GM19238 (cell line): ENCODE data around the gene PTPRE.

Source experiments
- DNase-seq: peaks from one replicate; pipeline ENCODE4 v3.0.0; 2011; ENCODE audit warnings: low spot score; ENCODE audit not compliant: insufficient read length

Gene PTPRE

DNA sequence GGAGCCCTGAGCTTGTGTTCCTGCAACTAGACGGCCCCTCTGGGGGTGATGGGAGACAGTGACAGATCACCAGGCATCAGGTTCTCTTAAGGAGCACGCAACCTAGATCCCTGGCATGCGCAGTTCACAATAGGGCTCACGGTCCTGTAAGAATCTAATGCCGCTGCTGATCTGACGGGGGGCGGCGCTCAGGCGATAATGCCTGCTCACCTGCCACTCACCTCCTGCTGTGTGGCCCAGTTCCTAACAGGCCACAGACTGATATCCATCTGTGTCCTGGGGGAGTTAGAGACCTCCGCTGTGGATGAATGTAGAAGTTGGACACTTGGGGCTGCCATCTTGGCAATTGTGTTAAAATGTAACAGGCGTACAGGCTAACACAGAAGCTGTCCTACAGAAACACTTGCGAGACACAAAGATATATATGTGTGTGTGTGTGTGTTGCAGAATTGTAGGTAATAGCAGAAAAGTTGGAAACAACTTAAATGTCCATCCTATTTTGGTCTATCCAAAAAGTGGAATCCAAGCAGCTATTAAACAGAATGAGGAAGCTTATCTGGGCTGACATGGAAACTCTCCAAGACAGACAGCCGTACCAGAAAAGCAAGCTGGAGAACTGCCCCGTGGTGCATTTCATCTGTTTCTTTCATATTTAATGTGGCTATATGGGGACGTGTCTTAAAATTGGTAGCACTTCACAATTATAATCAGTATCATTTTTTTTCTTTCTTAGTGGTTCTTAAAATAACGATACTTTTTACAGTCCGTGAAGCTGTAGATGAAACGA lies 136.5 kb downstream of the PTPRE start:
- no peak for DNase-seq

DNA sequence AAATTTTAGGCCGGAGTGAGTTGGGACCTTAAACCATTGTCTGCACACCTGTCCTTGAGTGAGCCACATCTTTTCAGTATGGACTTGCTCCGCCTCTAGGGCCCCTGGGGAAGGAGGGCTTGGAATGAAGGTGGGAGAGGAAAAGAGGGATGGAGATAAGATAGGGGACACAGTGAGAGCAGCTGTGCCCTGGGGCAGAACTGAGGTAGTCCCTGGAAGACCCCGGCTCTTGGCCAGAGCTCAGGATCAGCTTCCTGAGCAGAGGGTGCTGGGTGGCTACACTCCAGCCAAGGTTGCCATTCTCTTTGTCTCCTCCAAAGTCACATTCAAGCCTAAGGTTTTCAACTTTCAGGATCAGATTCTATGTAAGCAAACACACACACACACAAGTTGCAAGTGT lies 137.3 kb downstream of the PTPRE start:
- DNase-seq, result no peak

DNA sequence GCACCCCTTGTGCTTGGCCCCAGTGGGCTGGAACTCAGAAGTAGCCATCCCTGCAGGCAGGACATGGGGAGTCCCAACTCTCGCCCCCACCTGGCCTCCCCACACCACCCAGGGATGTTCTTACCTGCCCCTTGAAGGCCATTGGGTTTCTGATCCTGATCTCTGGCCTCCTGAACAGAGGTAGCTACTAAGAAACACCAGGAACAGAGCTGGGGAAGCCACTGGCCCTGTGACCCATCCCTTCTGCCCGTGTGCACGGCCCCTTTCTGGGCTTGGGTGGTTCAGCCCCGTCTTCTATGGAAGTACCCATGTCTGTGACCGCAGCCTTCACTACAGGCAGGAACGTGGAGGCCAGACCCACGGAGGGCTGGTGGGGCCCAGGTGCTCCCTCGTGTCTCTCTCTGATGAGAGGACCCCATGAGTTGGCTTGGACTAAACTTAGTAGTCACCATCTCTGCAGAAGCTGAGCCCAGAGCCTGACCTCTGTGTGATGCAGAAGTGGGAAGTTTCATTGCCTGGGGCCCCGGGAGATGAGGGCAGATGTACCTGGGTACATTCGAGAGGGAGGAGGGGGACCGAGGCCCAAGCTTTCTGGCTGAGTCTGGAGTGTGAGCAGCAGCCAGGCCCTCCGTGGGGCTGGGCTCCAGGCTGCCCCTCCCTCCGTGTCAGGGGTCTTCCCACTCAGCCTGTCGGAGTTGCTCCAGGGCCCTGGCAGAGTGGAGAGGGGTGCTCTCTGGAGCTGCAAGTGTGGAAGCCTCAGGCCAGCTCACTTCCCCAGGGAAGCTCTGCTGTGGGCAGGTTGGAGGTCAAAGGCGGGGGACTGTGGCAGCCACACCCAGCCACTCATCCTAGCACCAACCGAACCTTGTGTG lies 138.3 kb downstream of the PTPRE start:
- DNase-seq, result no peak

DNA sequence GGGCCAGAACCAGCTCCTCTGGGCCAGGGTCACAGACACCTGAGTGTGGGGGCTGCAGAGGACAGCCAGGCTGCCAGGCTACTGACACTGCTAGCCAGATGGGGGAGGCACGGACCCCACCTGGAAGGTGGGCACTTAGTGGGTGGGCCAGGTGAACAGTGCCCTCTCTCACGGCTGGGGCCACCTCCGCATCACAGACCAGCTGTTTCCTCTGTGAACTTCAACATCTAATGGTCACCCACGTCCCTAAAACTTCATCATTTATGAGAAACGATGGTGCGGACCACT lies 138.9 kb downstream of the PTPRE start:
- DNase-seq, result no peak

DNA sequence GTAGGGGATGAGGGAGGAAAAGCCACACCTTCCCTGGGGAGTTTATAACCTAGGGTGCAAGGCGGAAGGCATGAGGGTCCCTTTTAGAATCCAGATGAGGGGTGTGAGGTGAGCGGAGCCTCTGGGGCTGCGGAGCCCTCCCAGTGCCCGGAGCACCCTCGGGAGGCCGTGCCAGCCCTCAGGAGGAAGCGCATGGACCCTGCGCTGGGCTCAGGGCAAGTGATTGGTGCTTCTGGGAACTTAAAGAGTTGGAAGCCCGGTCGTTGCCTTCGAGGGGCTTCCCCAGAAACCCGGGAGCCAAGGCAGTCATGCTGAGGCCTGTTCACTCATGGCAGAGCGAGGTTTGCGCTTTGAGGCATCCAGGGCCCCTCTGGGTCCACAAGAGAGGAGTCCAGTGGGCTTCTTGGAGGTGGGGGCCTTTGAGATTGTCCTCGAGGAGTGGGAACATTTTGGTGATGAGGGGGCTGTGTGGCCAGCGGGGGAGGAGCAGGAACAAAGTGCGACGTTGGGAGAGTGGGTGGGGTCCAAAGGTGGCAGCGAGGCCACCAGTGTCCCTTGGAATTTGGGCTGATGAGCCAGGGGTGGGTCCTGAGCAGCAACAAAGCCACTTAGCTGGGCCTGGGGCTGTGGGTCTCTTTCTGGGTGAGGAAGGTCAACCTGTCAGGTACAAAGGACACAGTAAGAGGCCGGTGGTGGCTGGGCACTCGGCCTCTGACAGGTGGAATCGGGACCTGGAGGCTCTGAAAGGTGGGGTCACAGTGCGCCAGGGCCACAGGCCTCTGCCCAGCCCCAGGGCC lies 139.5 kb downstream of the PTPRE start:
- no peak for DNase-seq

DNA sequence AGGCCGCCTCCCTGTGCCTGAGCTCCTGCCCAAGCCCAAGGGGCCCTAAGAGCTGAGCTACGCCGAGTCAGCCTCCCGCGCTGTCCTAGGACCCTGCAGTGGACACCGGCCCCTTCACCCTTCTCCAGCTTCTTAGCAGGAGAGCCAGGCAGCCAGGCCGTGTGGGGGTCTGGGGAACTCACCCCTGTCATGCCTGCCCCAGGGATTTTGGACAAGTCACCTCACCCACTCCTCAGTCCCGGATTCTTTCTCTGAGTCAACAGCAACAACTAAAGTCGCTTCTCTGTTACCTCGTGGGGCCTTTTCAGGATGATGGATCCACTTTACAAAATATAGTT lies 140.0 kb downstream of the PTPRE start:
- no peak for DNase-seq

DNA sequence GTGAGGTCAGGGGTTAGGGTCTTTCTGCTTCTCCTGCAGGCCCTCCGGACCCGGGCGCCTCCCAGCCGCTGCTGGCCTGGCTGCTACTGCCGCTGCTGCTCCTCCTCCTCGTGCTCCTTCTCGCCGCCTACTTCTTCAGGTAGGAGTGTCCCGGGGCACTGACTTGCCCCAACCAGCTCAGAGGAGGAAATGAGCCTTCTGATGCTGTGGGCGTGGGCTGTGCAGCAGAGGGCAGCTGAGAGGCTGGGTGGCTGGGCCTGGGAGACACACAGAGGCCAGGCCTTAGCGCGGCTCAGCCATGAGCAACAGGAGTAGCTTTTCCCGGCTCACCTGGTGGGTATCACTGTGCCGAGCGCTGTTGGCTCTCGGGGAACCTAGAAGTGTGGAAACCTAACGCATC lies 140.4 kb downstream of the PTPRE start:
- peak; percentile 96 for DNase-seq

DNA sequence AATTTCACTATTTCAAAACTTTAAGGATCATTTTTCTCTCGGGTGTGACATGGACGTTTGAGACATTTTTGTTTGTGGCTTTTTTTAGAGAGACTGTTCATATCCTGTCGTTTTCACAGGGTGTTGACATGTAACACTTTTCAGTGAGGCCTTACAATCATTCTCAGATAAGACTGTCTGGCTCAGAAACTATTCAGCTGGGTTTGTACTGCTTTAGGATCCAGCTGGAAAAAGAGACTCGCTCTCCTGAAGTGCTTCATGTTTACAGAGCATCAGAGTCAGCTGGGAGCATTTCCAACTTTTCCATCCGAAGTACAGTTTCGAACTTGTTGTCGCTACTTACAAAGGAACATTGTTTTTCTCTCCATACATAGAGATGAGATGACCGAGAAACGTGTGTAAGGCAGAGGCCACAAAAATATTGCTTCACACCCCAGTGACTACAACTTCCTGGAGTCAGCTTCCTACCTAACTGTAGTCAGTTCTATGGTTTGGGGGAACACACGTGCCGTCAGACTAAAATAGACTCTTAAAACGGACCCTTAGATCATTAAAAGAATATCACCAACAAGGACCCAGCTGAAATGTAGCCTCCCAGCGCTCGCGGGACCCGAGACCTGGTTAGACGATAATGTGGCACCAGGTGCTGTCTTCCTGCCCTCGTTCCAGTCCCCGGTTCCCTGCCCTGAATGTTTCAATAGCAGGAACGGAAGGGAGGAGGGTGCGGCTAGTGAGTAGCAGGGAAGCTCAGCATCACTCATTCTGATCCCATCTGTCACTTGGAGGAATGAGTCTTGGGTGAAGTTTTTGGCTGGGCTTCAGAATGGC lies 141.3 kb downstream of the PTPRE start:
- DNase-seq, result no peak

DNA sequence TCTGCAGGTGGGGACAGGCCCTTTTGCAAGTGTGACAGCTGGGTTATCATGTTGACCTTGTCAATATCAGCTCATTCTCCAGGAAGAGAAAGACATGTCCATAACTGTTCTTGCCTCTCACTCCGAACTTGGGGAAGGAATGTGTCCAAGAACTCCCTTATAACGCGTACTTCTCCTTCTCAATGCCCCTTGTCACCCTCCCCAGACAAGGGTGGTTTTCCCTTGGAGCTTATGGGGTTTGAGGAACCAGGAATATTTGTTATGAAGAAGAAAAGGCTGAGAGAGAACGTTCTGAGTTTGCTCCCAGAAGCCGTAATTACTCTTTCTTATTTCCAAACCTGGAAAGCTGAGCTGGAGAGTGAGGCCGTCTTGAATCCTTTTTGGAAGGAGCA lies 141.9 kb downstream of the PTPRE start:
- no peak for DNase-seq

DNA sequence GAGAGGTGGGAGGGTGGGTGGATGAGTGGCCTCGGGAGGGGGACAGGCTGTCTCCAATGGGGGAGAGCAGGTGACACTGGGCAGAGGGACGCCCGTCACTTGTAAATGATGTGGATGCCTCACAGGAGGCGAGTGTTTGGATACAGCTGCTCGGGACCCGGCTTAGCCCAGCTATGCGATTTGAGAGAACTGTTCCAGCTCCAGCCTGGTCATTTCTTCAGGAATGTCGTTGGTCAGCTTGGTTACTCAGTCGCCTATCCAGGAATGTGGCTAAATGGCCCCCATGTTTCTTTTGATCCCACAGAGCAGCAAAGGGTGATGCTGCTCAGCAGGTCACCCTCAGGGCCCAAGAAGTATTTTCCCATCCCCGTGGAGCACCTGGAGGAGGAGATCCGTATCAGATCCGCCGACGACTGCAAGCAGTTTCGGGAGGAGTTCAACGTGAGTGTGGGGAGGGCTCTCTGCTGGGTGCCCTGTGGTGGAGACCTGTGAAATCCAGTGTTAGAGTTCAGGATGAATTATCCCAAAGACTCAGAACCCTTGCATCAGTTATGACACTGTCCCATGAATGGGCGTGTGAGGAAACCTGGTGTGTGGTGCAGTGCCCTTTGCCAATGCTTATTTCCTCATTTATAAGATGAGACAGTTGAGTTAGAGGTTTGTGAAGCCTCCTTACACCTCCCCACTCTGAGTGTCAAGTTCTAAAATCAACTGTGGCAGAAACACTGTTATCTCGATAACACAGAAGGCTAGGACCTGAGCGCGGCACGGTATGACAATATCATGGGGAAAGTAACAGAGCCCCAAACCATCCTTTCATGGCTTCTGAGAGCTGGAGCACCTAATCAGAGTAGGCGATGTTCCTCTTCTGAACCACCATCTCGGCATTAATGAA lies 142.6 kb downstream of the PTPRE start:
- no peak for DNase-seq

DNA sequence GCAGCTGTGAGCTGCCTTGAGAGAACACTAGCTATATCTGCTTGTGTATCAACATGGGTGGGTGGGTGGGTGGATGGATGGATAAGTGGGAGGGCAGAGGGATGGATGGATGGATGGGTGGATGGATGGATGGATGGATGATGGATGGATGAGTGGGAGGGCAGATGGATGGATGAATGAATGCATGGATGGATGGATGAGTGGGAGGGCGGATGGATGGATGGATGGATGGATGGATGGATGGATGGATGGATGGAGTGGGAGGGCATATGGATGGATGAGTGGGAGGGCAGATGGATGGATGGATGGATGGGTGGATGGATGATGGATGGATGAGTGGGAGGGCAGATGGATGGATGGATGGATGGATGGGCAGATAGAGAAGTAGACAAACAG lies 143.2 kb downstream of the PTPRE start:
- DNase-seq, result no peak

DNA sequence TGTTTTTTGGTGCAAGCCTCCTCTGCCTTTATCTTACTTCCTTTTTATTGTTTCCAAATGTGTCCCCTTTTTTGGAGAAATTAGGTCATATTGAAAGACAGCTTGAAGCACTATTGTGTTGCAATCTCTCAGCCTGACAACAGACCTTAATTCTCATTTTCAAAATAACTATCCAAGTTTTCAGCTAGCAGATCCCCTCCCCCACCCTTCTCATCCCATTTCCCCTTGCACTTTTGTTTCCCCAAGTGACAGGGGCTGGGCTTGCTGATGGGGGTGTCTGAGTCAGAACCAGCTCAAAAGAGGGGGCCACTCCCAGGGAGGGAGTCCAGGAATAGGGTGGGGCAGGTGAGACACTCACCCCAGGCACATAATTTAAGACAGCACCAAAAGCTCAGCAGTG lies 144.0 kb downstream of the PTPRE start:
- no peak for DNase-seq

DNA sequence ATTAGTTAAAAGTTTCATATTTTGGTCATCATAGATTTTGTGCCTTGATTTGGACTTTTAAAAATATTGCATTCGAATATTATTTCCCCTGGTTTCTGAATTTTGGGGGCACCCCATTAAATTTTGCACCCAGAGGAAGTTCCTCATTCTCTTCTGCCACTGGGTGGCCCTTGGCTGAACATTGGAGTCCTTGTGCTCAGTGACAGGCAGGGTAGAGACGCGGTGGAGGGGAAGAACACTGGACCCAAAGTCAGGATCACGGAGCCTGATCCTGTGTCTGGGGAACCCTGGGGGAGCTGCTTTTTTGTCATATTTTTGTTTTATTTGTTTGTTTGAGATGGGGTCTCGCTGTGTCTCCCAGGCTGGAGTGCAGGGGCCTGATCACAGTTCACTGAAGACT lies 144.6 kb downstream of the PTPRE start:
- no peak for DNase-seq

DNA sequence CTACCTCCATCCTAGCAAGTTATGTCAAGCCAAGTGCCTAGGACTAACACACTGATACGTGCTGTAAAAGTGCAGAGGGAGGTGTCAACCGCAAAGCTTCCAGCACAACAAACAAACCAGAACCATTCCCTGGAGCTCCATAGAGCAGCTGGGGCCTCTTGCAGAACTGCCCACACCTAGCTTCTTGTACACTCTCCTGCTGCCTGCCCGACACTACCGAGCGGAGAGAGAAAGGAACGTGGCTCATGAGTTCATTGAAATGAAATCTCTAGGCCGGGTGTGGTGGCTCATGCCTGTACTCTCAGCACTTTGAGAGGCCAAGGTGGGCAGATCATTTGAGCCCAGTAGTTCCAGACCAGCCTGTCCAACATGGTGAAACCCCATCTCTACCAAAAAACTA lies 145.8 kb downstream of the PTPRE start:
- DNase-seq, result no peak

DNA sequence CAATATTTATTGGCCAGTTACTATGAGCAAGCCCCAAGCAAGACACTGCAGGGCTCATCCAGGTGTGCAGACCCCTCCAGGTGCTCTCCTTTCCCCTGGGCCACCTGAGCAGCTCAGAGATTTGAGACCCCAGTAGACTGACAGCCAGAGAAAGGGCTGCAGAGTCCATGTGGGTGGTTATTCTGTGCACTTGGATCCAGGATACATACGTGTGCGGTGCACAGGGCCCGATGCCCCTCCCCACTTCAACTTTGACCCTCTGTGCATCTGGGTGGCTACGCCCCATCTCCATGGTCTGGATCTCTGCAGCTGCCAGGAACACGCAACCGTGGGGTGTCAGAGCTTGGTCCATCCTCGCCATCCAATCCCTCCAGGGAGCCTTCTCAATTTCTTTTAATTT lies 146.5 kb downstream of the PTPRE start:
- no peak for DNase-seq

DNA sequence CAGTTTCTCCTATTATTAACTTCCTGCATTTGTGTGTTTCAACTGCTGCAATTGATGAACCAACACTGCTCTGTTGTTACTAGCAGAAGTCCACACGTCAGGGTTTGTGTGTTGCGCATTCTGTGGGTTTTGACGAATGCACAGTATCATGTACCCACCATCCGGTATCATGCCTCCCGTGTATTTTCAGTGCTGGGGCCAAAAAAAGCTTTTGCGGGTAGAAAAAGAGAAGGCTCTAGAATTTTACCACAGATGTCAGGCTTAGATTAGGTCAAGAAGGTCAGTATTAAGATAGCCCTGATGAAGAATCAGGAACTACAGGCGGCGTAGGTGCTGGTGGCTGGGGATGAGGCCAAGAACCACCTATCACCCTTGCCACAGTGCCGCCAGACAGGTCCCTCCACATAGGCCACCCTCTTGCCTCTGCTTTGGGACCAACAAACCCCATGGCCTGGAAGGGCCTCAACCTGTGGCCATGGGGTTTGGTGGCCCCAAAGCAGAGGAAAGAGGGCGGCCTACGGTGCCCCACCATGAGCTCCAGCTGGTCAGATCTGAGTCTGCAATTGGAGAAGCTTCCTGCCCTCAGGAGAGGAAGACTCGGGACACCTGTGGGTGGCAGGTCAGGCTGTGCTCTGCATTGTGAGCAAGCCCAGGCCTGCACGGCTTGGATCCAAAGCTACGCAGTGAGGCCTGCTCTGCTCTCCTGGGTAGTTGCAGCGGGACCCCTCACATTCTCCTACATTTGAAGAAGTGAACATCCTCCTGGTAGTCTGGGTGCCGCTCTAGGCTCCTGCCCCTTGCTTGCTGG lies 147.5 kb downstream of the PTPRE start:
- no peak for DNase-seq

DNA sequence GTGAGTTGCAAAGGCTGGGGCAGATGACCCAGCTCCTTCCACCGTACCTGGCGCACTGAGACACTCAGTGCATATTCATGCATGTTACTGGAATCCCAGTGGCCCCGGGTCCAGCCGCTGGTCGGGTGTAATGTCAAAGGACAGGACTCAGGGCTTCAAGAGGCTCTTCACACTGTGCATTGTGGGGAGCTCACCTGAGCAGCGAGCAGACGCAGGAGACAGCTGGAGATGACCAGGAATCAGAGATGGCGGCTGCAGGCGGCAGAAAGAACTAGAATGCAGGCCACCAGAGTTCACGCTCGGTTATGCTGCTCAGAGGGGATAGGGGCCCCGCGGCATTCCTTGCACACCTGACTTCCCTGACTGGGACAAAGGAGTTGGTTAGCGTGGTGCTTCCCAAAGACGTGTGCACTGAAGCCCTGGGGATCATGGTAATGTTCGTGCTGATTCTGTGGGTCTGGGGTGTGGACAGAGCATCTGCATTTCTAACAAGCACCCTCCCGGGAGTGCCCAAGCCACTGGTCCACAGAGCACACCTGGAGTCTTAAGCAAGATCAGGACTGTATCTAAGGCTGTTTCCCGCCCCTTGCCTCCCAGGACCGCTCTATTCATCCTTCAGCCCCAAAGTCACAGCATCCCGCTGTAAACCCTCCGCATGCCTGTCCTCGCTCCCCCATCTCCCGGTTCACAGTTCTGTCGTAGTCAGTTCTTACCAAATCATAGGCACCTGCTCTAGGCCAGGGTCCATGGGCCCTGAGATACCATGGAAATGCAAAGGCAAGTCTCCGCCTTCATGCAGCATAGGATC lies 148.4 kb downstream of the PTPRE start:
- DNase-seq, result no peak

DNA sequence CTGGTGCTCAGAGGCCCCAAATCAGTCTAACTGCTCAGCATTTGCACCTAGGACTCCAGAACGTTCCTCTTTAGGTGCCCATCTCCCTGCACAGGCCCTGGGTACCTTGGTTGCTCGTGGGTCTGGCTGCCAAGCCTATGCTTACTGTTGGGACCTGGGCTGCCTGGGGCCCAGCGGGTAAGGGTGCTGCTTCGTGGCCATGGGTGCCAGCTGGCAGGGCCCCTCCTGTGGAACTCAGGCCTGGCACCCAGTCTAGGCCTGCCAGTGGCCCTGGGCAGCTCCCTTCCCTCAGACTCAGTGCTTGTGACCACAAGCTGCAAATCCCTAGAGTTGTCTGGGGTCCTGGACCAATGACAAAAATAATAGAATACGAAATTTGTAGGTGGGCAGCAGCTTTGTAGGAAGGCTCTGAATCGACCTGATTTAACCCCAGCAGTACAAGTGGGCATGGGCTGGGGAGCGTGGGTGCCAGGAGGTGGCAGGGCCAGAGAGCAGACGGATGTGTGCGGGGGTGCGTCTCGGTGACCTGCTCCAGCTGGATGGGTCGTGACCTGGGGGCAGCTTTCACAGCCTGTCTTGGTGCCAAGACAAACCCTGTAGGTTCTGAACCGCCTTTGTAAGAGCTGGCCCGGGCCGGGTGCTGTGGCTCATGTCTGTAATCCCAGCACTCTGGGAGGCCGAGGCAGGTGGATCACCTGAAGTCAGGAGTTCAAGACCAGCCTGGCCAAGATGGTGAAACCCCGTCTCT lies 149.6 kb downstream of the PTPRE start:
- DNase-seq, result no peak
